Measurements from ENCODE around the gene SLC25A45.

The SLC25A45 gene

GRCh38 chr11:65401803-65402248, 19.4 kb upstream of the SLC25A45 start:
- DNase-seq (ENCODE audit: low read depth, low spot score), result no peak
- in situ Hi-C loops (cut with HindIII; ENCODE audit: low sequenced_read_pairs), result no loop called here
- TF ChIP-seq CTCF (IDR thresholded peaks at IDR 0.05; ENCODE audit: low read depth, low read length), result no peak
- H3K4me3 ChIP-seq (ENCODE audit: low read depth, low read length), result no peak overlapping the region

DNA sequence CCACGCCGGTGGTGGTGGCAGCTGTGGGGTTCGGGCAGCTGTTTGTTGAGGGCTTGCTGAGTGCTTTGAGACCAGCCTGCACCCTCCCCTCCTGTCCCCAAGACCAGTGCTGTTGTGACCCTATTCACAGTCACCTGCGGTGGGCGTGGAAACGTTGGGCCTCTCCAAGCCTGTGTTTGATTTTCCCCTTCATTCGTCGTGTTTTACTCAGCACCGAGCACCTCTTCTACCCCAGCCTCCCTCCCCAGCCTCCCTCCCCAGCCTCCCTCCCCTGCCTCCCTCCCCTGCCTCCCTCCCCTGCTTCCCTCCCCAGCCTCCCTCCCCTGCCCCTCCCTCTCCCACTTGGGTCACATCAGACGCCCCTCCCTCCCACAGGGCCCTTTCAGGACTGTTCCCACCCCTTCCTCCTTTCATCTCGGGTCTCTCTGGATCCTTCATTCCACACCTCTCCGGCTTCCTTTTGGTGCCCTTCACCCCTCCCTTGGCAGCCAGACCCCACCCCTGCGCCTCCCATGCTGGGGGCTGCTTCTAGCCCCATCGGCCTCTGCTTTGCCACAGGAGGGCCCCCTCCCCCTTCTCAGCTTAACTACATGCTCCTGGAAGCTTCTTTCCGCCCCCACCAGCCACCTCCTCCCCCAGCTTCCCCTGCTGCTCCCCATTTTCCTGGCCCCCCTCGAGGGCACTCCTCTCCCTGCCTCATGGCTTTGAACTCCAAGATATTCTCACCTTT, 18.8 kb upstream of the SLC25A45 start:
- H3K4me3 ChIP-seq (ENCODE audit: low read depth, low read length), result no peak overlapping the region
- TF ChIP-seq CTCF (IDR thresholded peaks at IDR 0.05; ENCODE audit: low read depth, low read length), result no peak
- DNase-seq (ENCODE audit: low read depth, low spot score), result no peak
- in situ Hi-C loops (cut with HindIII; ENCODE audit: low sequenced_read_pairs), result no loop called here

GRCh38 chr11:65400307-65401072, 18.0 kb upstream of the SLC25A45 start:
- TF ChIP-seq CTCF (IDR thresholded peaks at IDR 0.05; ENCODE audit: low read depth, low read length), result no peak
- in situ Hi-C loops (cut with HindIII; ENCODE audit: low sequenced_read_pairs), result no loop called here
- H3K4me3 ChIP-seq (ENCODE audit: low read depth, low read length), result no peak overlapping the region
- DNase-seq (ENCODE audit: low read depth, low spot score), result no peak

DNA sequence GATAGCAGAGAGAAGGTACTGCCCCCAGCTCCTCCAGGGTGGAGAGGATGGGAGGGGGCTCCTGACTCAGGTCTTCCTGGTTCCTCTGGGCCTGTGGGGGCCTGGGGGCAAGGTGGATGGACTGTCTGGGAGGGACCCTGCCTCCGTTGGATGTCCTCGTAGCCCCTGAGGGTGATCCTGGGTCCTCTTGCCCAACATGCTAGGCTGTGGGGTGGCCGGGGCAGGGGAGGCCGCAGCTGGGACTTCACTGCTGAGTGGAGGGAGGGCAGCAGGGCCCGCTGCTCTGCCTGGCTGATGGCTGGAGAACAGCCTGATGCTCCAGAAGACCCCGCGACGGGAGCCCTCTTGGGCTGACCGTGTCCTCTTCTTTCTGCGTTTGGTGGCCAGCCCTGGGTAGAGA, 17.4 kb upstream of the SLC25A45 start:
- no peak for TF ChIP-seq CTCF (IDR thresholded peaks at IDR 0.05; ENCODE audit: low read depth, low read length)
- in situ Hi-C loops (cut with HindIII; ENCODE audit: low sequenced_read_pairs), result no loop called here
- DNase-seq (ENCODE audit: low read depth, low spot score), result no peak
- H3K4me3 ChIP-seq (ENCODE audit: low read depth, low read length), result no peak overlapping the region

DNA sequence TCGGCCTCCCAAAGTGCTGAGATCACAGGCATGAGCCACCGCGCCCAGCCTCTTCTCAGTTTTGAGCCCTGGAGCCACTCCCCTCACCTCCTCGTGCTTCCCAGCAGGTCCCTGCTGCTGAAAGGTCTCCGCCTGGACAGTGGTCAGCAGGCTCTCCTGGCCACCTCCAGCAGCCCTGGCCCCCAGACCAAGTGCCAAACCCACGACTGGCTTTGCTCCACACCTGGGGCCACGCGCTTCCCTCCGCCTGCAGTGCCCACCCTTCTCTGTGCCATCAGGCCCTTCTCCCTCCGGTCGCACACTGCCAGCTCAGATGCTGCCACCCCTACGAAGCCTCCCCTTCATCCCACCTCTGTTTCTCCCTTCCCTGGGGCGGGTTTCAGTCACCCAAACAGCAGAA, 16.8 kb upstream of the SLC25A45 start:
- TF ChIP-seq CTCF (IDR thresholded peaks at IDR 0.05; ENCODE audit: low read depth, low read length), result no peak
- in situ Hi-C loops (cut with HindIII; ENCODE audit: low sequenced_read_pairs), result no loop called here
- H3K4me3 ChIP-seq (ENCODE audit: low read depth, low read length), result no peak overlapping the region
- no peak for DNase-seq (ENCODE audit: low read depth, low spot score)

DNA sequence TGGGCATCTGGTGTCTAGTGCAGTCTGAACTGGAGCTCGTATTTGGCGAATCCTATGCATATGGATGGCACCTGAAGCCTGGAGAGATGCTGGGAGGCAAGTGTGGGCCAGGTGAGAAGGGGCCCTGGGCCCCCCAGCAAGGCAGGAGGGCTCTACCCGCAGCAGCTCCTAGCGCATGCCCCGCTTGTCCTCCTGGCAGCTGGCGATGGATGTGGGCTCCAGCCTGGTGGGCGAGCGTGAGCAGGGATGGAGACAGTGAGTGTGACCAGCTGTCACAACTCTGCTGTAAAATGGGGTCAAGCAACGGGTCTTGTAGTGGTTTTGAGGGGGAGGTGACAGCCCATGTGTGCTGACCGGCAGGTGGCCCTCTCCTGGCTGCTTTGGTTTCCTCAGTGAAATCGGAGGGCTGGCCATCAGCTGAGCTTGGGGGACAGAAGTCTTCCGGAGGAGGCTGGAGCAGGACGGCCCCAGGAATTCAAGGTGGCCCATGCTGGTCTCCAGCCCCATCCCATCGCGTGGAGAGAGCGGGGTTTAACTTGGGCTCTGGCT, 16.0 kb upstream of the SLC25A45 start:
- DNase-seq (ENCODE audit: low read depth, low spot score), result no peak
- no peak for TF ChIP-seq CTCF (IDR thresholded peaks at IDR 0.05; ENCODE audit: low read depth, low read length)
- in situ Hi-C loops (cut with HindIII; ENCODE audit: low sequenced_read_pairs), result no loop called here
- no peak overlapping the region for H3K4me3 ChIP-seq (ENCODE audit: low read depth, low read length)

All from astrocyte of the spinal cord (primary cell).